ENCODE results near the gene HAGHL.
"Not testable (repeated sequence)": the region's sequence is repeated elsewhere in the genome, so short reads cannot be mapped to it uniquely, and the experiment has no call there.

HAGHL gene

DNA sequence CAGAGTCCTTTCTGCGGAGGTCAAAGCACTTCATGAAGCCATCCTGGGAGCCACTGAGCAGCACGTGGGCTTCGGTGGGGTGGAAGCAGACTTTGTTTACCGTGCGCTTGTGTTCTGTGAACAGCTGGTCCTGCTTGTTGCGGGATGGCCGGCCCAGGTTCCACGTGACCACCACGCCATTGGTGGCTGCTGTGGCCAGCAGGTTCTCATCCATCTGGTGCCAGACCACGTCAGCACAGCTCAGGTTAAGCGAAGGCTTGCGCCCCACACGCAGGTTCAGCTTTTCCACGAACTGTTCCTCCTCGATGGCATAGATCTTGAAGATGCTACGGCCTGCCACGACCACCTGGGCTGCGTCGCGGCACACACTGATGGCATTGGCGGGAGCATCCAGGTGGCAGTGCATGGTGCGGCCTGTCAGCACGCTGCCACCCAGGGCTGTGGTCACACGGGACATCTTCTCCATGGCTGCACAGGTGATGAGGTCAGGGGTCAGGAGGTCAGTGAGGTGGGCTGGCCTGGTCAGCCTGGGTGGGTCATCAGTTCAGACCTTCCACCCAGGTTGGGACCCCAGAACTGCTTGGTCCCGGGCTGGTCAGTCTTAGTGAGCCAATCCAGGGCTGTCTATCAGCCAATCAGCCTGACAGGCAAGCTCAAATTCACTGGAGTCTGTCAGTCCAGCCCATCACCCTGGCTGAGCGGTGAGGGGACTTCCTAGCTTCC is 37.6 kb upstream of the HAGHL start:
- DNase-seq, result no peak

DNA sequence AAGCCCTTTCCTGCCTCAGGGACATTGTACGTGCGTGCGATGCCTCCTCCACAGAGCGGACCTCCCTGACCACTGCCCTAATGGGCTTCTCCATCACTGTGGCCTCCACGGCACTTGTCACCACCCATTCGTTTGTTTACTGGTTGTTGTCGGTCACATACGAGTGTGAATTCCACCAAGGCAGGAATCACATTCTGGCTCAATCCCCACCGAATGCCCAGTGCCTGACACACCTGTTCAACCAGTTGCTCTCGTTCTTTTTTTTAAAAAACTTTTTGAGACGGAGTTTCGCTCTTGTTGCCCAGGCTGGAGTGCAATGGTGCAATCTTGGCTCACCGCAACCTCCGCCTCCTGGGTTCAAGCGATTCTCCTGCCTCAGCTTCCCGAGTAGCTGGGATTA is 35.7 kb upstream of the HAGHL start:
- DNase-seq, result not testable (repeated sequence)

DNA sequence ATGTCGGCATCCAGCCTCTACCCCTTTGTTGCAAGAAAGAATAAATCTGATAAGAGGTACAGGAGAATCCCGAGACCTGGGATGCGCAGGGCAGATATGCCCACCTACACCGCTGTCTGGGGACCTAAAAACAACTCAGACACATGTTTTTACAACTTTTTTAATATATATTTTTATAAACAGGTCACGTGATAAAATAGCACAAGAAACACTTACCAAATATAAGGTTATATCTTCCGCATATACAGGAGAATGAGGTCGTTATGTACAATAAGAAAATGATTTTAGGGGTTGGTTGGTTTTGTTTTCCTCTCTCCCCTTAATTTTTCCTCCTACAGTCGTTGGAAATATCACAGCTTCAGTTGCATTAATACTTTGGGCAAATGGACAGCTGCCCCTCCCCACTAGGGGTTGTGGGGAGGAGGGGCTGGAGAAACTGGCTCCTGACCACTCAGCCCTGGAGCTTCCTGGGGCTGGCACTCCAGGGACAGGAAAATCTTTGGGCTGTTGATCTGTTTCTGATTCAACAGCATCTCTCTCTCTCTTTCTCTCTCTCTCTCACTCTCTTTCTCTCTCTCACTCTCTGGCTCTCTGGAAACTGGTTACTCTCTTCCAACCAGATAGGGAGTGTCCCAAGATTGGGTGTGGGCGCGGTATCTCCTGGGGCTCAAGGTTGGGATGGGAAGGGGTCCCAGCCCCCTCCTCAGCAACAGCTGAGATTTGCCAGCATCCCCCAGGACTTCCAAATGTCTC is 34.4 kb upstream of the HAGHL start:
- no peak for DNase-seq

DNA sequence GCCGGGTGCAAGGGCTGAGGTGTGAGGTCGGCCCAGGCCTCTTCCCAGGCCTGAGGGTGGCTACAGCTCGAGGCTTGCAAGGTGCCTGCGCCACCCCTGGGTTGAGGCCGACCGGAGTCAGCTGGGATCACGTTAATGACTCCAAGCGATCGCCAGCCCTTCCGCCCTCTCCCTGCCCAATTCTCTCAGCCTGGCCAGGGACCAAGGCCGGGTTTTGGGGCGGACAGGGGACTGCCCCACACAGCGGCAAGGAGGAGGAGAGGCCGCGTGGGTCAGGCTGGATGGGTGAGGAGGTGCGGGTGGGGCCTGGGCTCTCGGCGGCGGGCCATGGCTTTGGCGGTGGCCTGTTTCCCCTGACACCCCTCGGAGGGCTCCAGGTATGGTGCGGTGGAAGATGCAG is 33.5 kb upstream of the HAGHL start:
- no peak for DNase-seq

DNA sequence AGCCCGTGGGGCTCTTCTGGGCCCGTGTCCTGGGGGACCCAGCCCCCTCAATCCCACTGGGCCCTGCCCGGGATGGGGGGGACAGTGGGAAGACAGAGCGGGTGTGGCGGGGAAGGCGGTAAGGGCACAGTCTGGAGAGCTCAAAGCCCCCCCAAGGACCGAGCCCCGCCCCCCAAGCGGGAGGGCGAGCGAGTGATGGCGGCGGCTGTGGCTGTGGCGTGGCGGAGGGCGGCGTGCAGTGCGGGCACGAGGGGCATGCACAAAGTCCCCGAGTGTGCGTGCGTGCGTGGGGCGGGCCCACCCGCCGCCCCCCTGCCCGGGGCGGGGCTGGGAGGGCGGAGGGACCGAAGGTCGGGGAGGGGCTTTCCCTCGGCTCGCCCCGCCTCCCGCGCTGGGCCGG is 33.1 kb upstream of the HAGHL start:
- DNase-seq, result no peak

DNA sequence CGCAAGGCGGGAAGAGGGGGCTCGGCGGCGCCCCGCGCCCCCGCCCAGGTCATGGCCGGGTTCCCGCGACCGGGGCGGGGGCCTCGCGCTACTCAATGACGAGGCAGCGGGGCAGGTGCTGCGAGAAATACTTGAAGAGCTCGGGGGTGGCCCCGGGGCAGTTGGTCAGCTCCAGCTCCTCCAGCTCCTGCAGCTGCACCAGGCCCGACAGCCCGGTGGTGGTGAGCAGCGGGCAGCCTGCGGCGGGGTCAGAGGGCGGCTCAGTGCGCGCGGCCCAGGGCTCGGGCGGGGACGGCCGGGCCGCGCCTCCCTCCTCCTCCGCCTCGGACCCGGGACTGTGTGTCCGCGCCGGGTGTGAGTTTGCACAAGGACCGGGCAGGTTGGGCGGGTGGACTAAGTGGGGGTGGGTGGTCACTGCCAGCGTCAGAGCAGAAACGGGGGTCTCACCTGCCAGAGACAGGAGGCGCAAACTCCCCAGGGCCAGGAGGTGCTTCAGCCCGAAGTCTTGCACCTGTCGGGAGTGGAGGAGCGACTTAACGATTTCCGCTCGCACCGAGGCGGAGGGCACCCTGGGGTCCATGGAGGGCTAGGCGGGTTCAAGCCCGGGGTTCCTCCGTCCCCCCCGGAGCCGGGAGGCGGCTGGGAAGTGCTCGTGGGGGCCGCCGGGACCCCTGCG is 32.6 kb upstream of the HAGHL start:
- DNase-seq, result no peak

DNA sequence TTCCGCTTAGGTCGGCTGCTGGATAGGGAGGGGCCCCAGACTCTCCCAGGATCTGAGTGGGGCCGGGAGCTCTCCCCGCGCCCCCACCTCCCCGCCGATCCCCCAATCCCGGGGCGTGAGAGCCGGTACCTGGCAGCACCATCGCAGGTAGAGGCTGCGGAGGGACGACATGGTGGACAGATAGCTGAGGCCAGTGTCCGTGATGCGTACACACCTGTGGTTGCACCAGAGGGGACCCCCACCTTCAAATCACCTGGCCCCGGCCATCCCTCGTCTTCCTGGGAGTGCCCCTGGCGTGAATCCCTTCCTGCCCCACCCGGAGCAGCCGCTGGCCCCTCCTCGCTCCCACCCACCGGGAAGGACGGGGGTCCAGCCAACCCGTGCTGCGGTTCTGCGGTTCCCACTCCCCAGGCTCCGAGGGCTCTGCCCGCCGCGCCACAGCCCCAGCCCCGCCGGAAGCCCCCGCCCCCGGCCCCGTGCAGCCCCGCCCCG is 32.0 kb upstream of the HAGHL start:
- DNase-seq, result no peak

DNA sequence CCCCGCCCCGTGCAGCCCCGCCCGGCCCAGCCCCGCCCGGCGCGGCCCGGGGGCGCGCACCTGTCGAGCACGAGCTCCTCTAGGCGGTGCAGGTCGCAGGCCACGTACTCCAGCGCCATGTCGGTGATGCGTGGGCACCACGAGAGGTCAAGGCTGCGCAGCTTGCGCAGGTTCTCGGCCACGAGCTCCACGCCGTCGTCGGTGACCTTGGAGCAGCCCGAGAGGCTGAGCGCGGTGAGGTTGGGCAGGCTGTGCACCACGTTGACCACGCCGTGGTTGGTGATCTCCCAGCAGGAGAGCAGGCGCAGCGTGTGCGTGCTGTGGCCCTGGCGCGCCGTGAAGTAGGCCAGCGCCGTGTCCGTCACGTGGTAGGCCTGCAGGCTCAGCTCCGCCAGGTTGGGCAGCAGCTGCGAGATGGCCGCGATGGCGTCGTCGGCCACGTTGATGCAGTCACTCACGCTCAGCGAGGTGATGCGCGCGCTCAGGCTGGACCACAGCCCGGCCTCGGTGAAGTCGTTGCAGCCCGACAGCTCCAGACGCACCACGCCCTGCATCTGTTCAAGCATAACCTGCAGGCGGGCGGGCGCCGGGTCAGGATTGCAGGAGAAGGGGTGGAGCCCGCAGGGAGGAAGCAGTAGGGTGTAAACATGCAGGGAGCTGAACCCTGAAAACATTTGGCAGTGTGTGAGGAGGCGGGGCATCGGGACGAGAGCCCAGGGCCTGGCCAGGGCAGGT is 31.4 kb upstream of the HAGHL start:
- peak; percentile 76 for DNase-seq

DNA sequence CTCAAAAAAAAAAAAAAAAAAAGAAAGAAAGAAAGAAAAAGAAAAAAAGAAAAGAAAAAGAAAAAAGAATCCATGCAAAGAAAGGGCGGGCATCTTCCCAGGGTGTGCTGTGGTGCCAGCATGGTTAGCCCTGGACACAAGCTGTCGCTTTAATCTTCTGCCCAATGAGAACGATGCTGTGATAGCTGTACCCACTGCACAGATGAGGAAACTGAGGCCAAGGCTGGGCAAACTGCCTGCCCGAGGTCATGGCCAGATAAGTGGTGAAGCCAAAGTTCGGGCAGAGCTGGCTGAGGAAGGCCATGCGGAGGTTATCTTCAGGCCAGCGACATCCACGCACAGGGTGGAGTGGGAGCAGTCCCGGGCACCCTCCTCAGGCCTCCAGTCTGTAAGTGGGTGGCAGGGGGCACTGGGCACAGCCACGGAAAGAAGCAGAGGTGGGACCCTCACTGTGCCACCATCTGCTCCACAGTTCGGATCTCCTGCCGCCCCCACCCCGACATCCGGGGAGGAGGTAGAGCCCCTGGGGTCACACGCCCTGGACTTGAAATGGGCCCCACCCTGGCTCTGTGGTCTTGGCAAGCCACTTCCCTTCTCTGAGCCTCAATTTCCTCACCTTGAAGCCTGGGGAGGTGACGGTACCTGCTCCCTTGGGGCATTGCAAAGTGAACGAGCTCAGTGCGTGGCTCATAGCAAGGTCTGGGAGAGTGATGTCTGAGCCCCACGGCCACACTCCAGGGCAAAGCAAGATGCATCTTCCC is 27.8 kb upstream of the HAGHL start:
- DNase-seq, result no peak

DNA sequence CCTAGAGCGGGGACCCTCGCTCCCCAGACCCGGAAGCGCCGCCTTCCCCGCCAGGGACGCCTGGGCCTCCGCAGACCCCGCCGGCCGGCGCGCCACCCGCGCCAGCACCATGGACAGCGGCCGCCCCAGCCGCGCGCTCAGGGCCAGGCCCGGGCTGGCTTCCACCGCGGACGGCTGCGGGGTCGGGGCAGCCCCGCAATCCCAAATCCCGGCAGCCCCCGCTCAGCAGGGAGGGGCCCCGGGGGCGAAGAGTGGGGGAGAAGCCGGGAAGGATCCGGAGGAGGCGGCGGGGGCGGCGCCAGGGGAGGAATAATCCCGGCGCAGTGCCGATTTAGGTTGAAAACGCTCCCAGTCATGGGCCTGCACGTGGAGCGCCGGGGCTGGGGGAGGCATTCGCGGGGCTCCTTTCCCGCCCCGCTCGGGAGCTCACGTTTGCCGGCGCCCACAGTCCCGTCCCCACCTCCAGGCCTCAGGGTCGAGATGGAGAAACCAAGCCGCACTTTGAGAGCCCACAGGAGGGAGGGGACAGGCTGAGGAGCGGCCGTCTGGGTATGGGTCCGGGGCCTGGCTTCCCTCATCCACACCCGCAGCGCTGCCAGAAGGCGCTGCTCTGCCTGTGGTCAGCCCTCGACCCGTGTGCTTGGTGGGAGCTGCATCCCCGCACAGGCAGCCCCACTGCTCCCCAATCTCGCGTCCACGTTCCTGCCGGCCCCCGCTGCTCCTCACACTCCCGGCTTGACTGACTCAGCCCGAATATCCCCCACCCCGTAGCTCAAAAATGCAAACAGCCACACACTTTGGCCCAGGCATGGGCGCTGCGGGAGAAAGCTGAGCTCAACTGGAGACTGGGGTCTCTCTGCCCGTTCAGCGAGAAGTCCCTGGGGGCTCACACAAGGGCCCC is 26.0 kb upstream of the HAGHL start:
- DNase-seq, result peak; percentile 57

DNA sequence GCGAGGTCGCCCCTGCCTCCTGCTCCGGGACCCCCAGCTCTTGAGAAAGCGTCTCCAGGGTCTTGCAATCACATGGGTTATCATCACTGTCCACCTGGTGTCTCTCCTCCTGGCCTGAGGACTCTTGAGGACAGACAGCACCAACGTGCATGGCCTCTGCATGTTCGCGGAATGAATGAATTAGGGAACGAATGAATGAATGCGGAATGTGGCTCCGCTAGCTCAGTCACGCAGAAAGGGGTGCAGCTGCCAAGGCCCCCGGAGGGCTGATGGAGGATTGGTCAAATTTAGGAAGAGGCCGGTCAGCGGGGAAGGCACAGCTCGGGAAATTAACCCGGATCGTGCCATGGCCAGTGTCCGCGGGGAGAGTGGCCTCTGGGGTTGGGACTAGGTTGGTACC is 24.6 kb upstream of the HAGHL start:
- no peak for DNase-seq

DNA sequence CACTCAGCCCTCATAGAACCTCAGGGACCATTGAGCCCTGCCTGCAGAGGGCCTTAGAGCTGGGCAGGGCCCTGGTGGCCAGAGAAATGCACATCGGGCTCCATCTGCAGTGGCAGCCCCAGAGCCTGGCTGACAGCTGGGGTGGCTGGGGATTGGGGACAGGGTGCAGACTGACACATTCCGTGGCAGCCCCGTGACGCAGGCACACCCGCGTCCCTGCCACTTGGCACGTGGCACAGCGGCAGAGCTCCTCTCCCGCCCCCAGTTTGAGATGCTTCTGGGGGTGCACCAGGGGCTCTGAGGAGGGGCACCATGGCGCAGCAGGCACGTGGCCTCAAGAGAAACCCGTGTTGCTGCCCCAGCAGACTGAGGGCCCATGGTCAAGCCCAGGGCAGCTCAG is 23.5 kb upstream of the HAGHL start:
- DNase-seq, result no peak

DNA sequence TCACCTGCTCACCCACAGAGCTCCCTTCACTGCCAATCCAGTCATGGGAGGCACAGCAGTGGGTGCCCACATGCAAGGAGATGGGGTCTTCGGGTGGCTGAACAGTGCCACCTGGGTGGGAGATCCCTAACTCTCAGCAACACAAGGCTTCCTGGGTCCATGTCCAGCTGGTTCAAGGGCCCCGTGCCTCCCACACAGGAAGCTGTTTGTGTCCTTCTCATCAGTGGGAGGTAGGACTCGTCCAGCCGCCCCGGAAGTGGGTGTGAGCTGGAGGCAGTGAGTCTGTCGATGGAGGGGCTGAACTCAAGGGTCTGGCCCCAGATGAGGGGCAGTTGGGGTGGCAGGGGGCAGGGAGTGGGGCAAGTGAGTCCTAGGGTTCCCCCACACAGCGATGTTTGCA is 22.9 kb upstream of the HAGHL start:
- no peak for DNase-seq

DNA sequence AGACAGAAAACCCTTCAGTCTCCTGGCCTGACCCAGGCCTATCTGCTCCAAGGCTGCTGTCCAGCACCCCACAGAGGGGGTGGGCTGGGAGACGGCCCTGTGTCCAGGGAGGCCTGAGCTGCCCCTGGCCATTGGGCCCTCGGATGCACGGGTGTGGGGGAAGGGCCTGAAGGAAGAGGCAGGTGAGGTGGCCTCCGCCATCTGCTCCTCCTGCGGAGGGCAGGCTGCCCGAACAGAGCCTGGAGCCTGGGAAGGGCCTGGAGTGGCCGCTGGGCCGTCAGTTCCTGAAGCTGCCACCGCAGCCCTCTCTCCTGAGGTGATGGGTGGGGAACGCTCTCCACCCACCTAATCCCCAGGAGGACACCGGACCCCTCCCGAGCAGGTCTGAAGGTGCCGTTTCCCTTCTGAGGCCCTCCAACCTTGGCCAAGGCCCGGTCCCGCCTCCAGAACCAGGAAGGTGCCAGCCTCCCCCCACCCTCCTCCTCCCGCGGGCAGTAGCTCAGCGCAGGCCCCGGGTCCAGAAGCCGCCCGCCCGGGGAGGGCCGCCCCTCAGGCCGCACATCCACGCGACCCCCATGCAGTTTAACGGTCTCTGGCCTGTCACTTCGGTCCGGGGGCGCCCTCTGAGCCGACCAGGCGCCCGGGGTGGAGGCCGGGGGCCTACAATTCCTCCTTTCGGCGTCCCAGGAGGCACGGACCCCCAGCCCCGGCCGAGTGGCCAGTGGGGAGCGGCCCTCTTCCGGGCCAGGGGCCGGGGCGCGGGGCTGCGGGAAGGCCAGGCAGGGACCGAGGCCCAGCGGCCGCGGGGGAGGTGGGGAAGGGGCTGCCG is 22.1 kb upstream of the HAGHL start:
- no peak for DNase-seq

DNA sequence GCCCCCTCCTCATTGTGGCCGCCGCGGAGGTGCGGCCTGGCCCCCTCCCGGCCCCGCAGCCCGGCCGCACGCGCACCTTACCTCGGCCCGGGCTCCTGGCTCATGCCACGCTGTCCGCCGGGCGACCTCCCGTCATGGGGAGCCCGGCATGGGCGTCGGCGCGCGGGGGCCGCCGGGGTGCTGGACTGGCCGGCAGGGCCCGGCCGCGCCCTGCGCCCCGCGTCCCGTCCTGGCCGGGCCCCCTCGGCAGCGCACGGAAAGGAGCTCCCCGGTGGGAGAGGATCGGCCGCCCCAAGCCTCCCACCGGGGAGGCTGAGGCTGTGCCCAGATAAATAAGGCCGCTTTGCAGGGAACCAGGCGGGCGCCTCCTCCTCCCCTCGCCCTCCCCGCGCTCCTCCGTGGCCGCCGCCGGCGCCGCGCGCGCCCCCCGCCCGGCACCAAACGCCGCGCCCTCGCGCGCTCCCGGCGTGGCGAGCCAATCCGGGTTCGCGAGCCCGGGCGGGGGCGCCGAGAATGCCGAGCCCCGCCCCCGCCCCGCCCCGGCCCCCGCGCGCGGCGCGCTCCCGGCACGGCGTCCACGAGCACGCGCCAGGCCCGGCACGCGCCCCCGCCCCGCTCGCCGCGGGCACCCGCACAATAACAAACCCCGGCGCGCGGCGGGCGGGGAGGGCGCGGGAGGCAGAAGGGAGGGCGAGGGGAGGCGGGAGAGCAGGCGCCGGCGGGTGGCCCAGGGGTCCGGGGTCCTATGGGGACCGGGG is 21.3 kb upstream of the HAGHL start, which contains the start of gene FBXL16:
FBXL16 (minus strand) TSS at position 371 of the 758 bp plus-strand sequence. CDS start 8,396 bp downstream, outside the sequence.
- DNase-seq, result no peak

DNA sequence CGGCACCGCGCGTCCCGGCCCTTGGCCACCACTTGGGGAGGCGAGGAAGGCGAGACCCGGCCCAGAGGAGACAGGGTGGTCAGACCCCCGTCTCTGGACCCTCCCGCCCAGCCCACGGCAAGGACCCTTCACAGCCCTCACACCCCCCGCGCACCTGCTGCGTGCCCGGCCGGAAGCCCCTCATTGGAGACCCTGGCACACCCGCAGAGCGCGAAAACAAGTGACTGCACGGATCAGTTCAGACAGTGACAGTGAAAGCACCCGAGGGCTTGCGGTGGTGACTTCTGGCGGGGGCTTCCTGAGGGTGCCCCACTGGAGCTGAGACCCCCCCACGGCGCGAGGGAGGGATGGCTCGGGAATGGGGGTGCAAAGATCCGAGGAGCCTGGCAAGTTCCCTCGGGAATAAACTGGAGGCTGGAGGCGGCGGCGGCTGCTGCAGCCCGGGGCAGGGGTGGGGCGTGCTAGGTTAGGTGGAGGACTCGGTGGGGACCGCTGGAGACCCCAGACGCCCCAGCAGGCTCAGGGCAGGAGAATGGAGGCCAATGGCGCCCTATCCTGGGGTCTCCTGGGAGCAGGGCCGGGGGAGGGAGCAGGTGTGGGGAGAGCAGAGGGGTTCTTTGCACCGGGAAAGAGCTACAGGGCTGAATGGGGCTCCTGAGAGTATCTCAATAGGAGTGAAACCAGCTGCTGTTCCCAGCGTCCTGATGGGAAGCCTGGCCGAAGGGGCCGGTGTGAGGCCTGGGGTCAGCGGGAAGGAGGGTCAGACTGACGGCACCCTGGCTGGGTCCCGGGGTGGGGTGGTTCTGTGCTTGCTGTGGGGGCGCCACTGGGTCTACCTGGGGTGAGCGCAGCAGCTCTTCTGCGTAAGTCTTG is 20.5 kb upstream of the HAGHL start:
- no peak for DNase-seq

DNA sequence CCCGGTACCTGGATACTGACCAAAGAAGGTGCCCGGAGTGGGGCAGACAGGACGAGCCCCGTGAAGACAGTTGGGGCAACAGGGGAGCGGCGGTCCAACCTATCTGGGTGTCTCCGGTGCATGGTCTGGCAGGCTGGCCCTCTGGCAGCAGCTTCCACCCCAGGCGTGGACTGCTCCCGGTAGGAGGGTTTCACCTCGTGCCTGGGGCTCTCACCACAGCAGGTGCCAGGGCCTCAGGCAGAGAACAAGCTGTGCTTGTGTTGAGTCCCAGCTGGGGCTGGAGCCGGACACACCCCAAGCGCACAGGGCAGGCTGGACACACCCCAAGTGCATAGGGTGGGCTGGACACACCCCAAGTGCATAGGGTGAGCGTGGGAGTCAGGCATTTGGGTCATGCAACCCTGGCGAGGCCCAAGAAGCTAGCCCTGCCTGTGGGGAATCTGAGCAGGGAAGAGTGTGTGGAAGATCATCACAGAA is 19.8 kb upstream of the HAGHL start:
- DNase-seq, result no peak

DNA sequence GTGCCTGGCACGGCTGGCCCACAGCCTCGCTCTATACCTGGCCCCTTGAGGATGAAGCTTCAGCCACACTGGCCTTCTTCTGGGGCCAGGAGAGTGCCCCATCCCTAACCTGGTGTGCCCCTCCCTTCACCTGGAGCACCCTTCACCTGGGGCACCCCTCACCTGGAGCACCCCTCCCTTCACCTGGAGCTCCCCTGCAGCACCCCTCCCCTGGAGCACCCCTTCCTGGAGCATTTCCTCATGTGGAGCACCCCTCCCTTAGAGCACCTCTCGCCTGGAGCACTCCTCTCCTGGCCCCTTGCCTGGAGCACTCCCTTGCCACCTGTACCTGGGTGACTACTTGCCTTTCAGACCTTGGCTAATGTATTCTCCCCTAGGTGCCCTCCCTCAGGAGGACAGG is 18.9 kb upstream of the HAGHL start:
- no peak for DNase-seq

All from CD4-positive, alpha-beta T cell treated with Interleukin-21 for 1 hour (primary cell).